Heart right ventricle (tissue), 16 donors: ENCODE results near the gene SUV39H1. TPM values are rescaled to one million over a fixed set of nuclear protein-coding genes. Genes with fewer than 3 reads are reported as not detected.

Experiments used
- ATAC-seq, 8 donors: fragments of 200-7000 bp; cut with Tn5 transposase; one replicate each; pipeline ENCODE4 v1.9.1; 2020; ENCODE audit warnings: mild to moderate bottlenecking in 8 of 8, moderate library complexity in 8 of 8, moderate number of reproducible peaks in 1 of 8
- DNase-seq, 2 donors: peaks; one replicate each; pipeline ENCODE4 v3.0.0-alpha.2; 2020
- H3K27ac ChIP-seq, 10 donors: fragments of 200-600 bp; sonication (generic) in 2 of 10; one replicate each; pipeline versions ENCODE4 v1.5.0 to v1.8.0; 2020 to 2022; ENCODE audit warnings: mild to moderate bottlenecking in 3 of 10
- H3K27me3 ChIP-seq, 7 donors: fragments of 200-600 bp; one replicate each; pipeline ENCODE4 v1.8.0; 2021 to 2022; ENCODE audit warnings: mild to moderate bottlenecking in 2 of 7
- H3K36me3 ChIP-seq, 9 donors: fragments of 200-600 bp; sonication (generic) in 1 of 9; one replicate each; pipeline versions ENCODE4 v1.5.0 to v1.8.0; 2020 to 2022; ENCODE audit warnings: mild to moderate bottlenecking in 2 of 9
- H3K4me1 ChIP-seq, 9 donors: fragments of 200-600 bp; sonication (generic) in 1 of 9; one replicate each; pipeline versions ENCODE4 v1.5.0 to v1.8.0; 2020 to 2022; ENCODE audit warnings: mild to moderate bottlenecking in 4 of 9
- H3K4me3 ChIP-seq, 10 donors: fragments of 200-600 bp; sonication (generic) in 2 of 10; one replicate each; pipeline versions ENCODE4 v1.5.0 to v1.8.0; 2020 to 2022; ENCODE audit warnings: mild to moderate bottlenecking in 7 of 10, moderate library complexity in 2 of 10
- H3K9me3 ChIP-seq, 11 donors: fragments of 200-600 bp in 10 of 11; sonication (generic) in 2 of 11; one replicate each; pipeline versions ENCODE4 v1.5.0 to v1.8.0; 2013 to 2022; ENCODE audit warnings: mild to moderate bottlenecking in 2 of 11, control low read depth in 1 of 11, moderate library complexity in 1 of 11
- WGBS, 2 donors: extraction: QIAGEN DNeasy Blood & Tissue Kit; methylation state at CpG; one replicate each; pipeline ENCODE4 v1.1.7; 2013; ENCODE audit warnings: inconsistent platforms in 1 of 2; 5-methylcytosine and 5-hydroxymethylcytosine counted together
- intact Hi-C, 10 donors: fragments of 100-400 bp; cut with DNase I; formaldehyde crosslinking; loops; one replicate each; pipeline versions ENCODE4 v1.11.1 to v1.14.2; 2022
- polyA plus RNA-seq, 2 donors: library from polyadenylated mRNA; stranded (reverse); fragments of 200-250 nt; gene quantifications; one replicate each; pipeline ENCODE4 v1.2.3, GENCODE V29; 2013
- total RNA-seq, 10 donors: library from RNA; stranded (reverse); fragmentation: NEBNext Ultra II Directional in 3 of 10; extraction: Animal tissue kit (Norgen Biotek cat#: 25700) in 3 of 10; gene quantifications; one replicate each; pipeline versions ENCODE4 v1.2.1 to v1.2.4, GENCODE V29; 2021 to 2023
- TF ChIP-seq, protein P1 (sequence below), 9 donors: fragments of 200-600 bp; sonication (generic) in 2 of 9; IDR thresholded peaks; one replicate each; pipeline versions ENCODE4 v1.5.0 to v1.8.0; 2021 to 2022; ENCODE audit warnings: antibody characterized with exemption in 9 of 9, mild to moderate bottlenecking in 5 of 9, moderate library complexity in 1 of 9
- donor health status: Arrhythmogenic right ventricular cardiomyopathy.
- donor health status: ischemic (EF 13 %, LVEDD 7.1; RV severe dilation, severe dysfunction).
- donor health status: healthy with polysubstance abuse.
- donor health status: DM: no; HTN: yes; CAD: no.
- donor health status: DM: no; HTN: no; CAD: no.
- donor health status: ischemic (EF 25% LVEDD 6.9; RV normal size, moderate dysfunction).
- donor health status: ischemic (EF 25% LVEDD 5.7; RV mildly dilated, moderate dysfunction).
- donor health status: healthy.
- donor health status: DM: yes; HTN: yes; CAD: no.
- donor health status: Ischemic cardiomyopathy.
- donor health status: ischemic (EF 35%, LVEDD 5.7; RV mildly dilated, moderate dysfunction).
- donor health status: nonischemic (EF 11% LVEDD 7.7; RV severe dilation, severe dysfunction).
- donor health status: DM: yes; HTN: yes; CAD: no.
- donor health status: PGD.
- donor health status: ischemic (EF 29% LVEDD 5.4; RV normal size, mild dysfunction).
- donor health status: nonischemic (EF 23%, LVEDD 6.1; RV moderate dilation, normal function).

Gene SUV39H1
- total and polyA plus RNA-seq, 12 donors: 1.4 to 5.6 (median 3.1) TPM

DNA sequence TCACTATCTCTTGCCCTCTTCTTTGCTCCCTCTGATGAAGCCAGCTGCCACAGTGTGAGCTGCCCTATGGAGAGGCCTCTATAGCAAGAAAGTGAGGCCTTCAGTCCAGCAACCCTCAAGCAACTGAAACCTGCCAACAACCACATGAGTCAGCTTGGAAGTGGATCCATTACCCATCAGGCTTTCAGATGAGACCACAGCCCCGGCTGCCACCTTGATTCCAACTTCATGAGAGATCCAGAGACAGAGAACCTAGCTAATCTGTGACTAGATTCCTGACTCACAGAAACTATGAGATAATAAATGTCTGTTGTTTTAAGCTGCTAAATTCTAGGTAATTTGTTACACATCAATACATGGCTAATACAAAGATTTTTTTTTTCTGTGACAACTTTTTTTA, 33.3 kb upstream of the SUV39H1 start:
- Histone ChIP-seq H3K27me3 (peaks cover 0 to 10% (median 0%) of the 10 kb centered on the region in 7 donors), H3K36me3 (no peaks in the 10 kb centered on the region), H3K4me3 (no peak overlapping the region), H3K27ac (no peak overlapping the region), H3K4me1 (no peaks in the 10 kb centered on the region), H3K9me3 (no peaks in the 10 kb centered on the region)
- intact Hi-C loops: no loop called here
- DNase-seq (no peak), ATAC-seq (no peak)
- WGBS, 2 donors: 90 to 92% methylated on average over 1 of the region's 1 CpG
- TF ChIP-seq, protein P1, sequence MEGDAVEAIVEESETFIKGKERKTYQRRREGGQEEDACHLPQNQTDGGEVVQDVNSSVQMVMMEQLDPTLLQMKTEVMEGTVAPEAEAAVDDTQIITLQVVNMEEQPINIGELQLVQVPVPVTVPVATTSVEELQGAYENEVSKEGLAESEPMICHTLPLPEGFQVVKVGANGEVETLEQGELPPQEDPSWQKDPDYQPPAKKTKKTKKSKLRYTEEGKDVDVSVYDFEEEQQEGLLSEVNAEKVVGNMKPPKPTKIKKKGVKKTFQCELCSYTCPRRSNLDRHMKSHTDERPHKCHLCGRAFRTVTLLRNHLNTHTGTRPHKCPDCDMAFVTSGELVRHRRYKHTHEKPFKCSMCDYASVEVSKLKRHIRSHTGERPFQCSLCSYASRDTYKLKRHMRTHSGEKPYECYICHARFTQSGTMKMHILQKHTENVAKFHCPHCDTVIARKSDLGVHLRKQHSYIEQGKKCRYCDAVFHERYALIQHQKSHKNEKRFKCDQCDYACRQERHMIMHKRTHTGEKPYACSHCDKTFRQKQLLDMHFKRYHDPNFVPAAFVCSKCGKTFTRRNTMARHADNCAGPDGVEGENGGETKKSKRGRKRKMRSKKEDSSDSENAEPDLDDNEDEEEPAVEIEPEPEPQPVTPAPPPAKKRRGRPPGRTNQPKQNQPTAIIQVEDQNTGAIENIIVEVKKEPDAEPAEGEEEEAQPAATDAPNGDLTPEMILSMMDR (IDR thresholded peaks at IDR 0.05): no peak

DNA sequence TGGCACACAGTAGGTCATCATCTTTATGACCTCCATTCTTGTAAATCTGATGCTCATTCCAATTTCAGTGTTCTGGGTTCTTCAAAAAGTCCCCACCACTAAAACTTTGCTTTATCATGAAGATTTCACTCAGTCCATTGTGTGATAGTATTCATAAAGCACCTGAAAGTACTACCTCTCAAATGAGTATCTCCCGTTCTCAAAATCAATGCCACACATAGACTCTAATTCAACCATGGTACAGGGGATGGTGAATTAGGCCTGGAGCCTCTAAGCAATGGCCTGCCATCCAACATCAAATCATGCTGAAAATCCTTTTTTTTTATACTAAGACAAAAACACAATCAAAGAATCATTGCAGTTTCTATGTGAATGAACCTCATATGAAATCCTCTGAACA, 32.4 kb upstream of the SUV39H1 start:
- H3K27ac ChIP-seq: no peak overlapping the region
- WGBS, 2 donors: 94 to 96% methylated on average over 1 of the region's 1 CpG
- no peaks in the 10 kb centered on the region for H3K36me3 ChIP-seq
- no peak for ATAC-seq
- H3K4me3 ChIP-seq: no peak overlapping the region
- TF ChIP-seq, protein P1 (IDR thresholded peaks at IDR 0.05): no peak
- intact Hi-C loops: no loop called here
- DNase-seq: no peak
- H3K4me1 ChIP-seq: no peaks in the 10 kb centered on the region
- no peaks in the 10 kb centered on the region for H3K9me3 ChIP-seq
- peaks cover 0 to 10% (median 0%) of the 10 kb centered on the region in 7 donors for H3K27me3 ChIP-seq

DNA sequence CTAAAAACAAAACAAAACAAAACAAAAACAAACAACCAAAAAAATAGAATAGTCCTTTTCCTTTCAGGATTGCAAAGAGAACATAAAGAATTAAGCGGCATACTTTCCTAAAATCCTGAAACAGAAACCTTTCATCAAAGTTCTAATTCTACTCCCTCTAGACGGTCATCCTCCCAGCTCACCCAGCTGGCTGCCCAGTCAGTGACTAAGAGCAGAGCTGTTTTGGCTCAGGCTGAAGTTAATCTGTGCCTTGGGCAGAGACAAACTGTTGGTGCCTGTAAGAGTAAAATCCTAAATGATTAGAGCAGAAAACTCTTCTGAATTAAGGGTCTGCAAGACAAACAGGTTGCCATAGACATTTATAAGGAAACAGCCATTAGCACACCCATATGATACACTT, 30.5 kb upstream of the SUV39H1 start:
- WGBS, 2 donors: 68 to 78% methylated on average over 2 of the region's 2 CpGs
- intact Hi-C loops: no loop called here

DNA sequence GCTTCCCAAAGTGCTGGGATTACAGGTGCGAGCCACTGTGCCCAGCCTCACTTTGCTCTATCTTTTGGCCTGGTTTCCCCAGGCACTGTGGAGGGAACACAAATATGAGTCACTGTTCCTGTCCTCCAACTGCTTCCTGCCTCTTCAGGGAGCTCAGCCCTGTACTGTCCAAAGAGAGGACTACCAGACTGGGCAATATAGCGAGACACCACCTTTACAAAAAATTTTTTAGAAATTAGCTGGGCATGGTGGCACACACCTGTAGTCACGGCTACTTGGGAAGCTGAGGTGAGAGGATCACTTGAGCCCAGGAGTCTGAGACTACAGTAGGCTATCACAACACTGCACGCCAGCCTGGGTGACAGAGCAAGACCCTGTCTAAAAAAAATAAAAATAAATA, 29.9 kb upstream of the SUV39H1 start:
- ATAC-seq (no peak), DNase-seq (no peak)
- TF ChIP-seq, protein P1 (IDR thresholded peaks at IDR 0.05): no peak
- Histone ChIP-seq H3K27ac (no peak overlapping the region), H3K4me1 (no peaks in the 10 kb centered on the region), H3K9me3 (no peaks in the 10 kb centered on the region), H3K4me3 (no peak overlapping the region), H3K27me3 (peaks cover 0 to 10% (median 0%) of the 10 kb centered on the region in 7 donors), H3K36me3 (no peaks in the 10 kb centered on the region)
- intact Hi-C loops: no loop called here
- 78 to 82% methylated on average over 4 of the region's 4 CpGs for WGBS, 2 donors

More for the DNA sequence above, 30.5 kb upstream of the SUV39H1 start:
- ATAC-seq (no peak), DNase-seq (no peak)
- Histone ChIP-seq H3K9me3 (no peaks in the 10 kb centered on the region), H3K36me3 (no peaks in the 10 kb centered on the region), H3K4me1 (no peaks in the 10 kb centered on the region), H3K27ac (no peak overlapping the region), H3K27me3 (peaks cover 0 to 10% (median 0%) of the 10 kb centered on the region in 7 donors), H3K4me3 (no peak overlapping the region)
- TF ChIP-seq, protein P1 (IDR thresholded peaks at IDR 0.05): no peak
